Measurements from ENCODE around the gene POU3F1.
A peak's percentile ranks its signal among the peaks of the same experiment; 100 is the strongest.

Gene POU3F1

DNA sequence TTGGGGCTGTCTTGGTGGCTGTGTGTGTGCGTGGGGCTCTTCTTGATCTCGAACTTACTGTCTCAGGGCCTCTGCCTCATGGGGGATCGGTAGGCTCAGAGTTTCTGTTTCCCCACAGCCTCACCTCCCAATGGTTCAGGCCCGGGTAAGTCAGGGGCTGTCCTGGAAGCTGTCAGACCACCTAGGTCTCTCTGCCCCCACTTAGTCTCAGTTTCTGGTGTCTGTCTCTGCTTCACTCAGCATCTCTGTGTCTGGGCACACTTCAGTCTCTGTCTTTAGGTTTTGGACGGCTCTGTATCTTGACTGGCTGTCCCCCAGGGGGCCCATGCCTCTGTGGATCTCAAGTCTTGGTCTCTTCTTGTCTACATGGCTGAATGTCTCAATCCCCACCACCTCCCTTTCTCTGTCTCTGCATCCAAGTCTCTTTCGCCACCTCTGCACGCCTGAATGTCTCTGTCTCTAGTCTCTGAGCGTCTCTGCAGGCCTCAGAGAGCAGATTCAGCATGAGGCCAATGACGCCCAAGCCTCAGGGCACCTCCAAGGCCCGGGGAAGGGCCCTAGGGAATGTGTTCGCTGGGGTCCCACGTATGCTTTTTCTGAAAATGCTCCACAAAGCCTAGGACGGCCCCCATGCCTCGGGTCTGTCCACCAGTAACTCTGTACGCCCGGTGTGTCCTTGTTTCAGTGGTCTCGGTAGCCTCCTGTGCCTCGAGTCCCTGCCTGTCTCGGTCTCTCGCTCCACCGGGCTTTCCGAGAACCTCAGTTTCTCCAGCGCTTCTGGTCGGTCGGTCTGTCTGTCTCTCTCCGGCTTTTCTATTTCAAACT, 42.1 kb downstream of the POU3F1 start (continued):
- TF ChIP-seq, protein P1, sequence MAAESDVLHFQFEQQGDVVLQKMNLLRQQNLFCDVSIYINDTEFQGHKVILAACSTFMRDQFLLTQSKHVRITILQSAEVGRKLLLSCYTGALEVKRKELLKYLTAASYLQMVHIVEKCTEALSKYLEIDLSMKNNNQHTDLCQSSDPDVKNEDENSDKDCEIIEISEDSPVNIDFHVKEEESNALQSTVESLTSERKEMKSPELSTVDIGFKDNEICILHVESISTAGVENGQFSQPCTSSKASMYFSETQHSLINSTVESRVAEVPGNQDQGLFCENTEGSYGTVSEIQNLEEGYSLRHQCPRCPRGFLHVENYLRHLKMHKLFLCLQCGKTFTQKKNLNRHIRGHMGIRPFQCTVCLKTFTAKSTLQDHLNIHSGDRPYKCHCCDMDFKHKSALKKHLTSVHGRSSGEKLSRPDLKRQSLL (tag by site-specific recombination; IDR thresholded peaks at IDR 0.05): no peak
- TF ChIP-seq ZNF184 (tag by site-specific recombination; IDR thresholded peaks at IDR 0.05) (no peak), ZNF530 (tag by site-specific recombination; IDR thresholded peaks at IDR 0.05; ENCODE audit: low read depth) (no peak), REPIN1 (tag by site-specific recombination; IDR thresholded peaks at IDR 0.05; ENCODE audit: low read depth) (no peak), OVOL3 (tag by site-specific recombination; IDR thresholded peaks at IDR 0.05) (no peak), ZNF529 (tag by site-specific recombination; IDR thresholded peaks at IDR 0.05; ENCODE audit: insufficient replicate concordance) (no peak), GLI2 (tag by site-specific recombination; IDR thresholded peaks at IDR 0.05; ENCODE audit: borderline replicate concordance, low read depth) (no peak), ZNF571 (tag by site-specific recombination; IDR thresholded peaks at IDR 0.05) (no peak), ZNF624 (tag by site-specific recombination; IDR thresholded peaks at IDR 0.05) (no peak), KLF9 (tag by site-specific recombination; IDR thresholded peaks at IDR 0.05; ENCODE audit: low read depth) (no peak), ZBTB7A (tag by site-specific recombination; IDR thresholded peaks at IDR 0.05; ENCODE audit: low read depth) (0 out of 2 replicates have a peak, but pooled peaks have one; percentile 15), BCL11A (tag by site-specific recombination; IDR thresholded peaks at IDR 0.05; ENCODE audit: low read depth) (no peak), ZNF585B (tag by site-specific recombination; IDR thresholded peaks at IDR 0.05) (no peak; the same call in none of the 2 replicates), ZEB2 (tag by site-specific recombination; IDR thresholded peaks at IDR 0.05) (0 out of 2 replicates have a peak, but pooled peaks have one; percentile 27), ZNF621 (tag by site-specific recombination; IDR thresholded peaks at IDR 0.05) (no peak), ZFP69B (tag by site-specific recombination; IDR thresholded peaks at IDR 0.05) (no peak), ZNF248 (tag by site-specific recombination; IDR thresholded peaks at IDR 0.05) (no peak), ZNF223 (tag by site-specific recombination; IDR thresholded peaks at IDR 0.05) (no peak), RBAK (tag by site-specific recombination; IDR thresholded peaks at IDR 0.05) (no peak), ZNF549 (tag by site-specific recombination; IDR thresholded peaks at IDR 0.05) (no peak), PRDM1 (tag by site-specific recombination; IDR thresholded peaks at IDR 0.05) (no peak), ZNF423 (tag by site-specific recombination; IDR thresholded peaks at IDR 0.05) (no peak), ZNF830 (tag by site-specific recombination; IDR thresholded peaks at IDR 0.05; ENCODE audit: low read depth) (no peak)
- TF ChIP-seq, protein P2, sequence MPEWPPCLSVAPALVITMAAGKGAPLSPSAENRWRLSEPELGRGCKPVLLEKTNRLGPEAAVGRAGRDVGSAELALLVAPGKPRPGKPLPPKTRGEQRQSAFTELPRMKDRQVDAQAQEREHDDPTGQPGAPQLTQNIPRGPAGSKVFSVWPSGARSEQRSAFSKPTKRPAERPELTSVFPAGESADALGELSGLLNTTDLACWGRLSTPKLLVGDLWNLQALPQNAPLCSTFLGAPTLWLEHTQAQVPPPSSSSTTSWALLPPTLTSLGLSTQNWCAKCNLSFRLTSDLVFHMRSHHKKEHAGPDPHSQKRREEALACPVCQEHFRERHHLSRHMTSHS (tag by site-specific recombination; IDR thresholded peaks at IDR 0.05): no peak
- TF ChIP-seq, protein P3, sequence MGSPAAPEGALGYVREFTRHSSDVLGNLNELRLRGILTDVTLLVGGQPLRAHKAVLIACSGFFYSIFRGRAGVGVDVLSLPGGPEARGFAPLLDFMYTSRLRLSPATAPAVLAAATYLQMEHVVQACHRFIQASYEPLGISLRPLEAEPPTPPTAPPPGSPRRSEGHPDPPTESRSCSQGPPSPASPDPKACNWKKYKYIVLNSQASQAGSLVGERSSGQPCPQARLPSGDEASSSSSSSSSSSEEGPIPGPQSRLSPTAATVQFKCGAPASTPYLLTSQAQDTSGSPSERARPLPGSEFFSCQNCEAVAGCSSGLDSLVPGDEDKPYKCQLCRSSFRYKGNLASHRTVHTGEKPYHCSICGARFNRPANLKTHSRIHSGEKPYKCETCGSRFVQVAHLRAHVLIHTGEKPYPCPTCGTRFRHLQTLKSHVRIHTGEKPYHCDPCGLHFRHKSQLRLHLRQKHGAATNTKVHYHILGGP (tag by site-specific recombination; IDR thresholded peaks at IDR 0.05): no peak
- TF ChIP-seq, protein P4, sequence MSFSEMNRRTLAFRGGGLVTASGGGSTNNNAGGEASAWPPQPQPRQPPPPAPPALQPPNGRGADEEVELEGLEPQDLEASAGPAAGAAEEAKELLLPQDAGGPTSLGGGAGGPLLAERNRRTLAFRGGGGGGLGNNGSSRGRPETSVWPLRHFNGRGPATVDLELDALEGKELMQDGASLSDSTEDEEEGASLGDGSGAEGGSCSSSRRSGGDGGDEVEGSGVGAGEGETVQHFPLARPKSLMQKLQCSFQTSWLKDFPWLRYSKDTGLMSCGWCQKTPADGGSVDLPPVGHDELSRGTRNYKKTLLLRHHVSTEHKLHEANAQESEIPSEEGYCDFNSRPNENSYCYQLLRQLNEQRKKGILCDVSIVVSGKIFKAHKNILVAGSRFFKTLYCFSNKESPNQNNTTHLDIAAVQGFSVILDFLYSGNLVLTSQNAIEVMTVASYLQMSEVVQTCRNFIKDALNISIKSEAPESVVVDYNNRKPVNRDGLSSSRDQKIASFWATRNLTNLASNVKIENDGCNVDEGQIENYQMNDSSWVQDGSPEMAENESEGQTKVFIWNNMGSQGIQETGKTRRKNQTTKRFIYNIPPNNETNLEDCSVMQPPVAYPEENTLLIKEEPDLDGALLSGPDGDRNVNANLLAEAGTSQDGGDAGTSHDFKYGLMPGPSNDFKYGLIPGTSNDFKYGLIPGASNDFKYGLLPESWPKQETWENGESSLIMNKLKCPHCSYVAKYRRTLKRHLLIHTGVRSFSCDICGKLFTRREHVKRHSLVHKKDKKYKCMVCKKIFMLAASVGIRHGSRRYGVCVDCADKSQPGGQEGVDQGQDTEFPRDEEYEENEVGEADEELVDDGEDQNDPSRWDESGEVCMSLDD (tag by site-specific recombination; IDR thresholded peaks at IDR 0.05): no peak
- TF ChIP-seq, protein P5, sequence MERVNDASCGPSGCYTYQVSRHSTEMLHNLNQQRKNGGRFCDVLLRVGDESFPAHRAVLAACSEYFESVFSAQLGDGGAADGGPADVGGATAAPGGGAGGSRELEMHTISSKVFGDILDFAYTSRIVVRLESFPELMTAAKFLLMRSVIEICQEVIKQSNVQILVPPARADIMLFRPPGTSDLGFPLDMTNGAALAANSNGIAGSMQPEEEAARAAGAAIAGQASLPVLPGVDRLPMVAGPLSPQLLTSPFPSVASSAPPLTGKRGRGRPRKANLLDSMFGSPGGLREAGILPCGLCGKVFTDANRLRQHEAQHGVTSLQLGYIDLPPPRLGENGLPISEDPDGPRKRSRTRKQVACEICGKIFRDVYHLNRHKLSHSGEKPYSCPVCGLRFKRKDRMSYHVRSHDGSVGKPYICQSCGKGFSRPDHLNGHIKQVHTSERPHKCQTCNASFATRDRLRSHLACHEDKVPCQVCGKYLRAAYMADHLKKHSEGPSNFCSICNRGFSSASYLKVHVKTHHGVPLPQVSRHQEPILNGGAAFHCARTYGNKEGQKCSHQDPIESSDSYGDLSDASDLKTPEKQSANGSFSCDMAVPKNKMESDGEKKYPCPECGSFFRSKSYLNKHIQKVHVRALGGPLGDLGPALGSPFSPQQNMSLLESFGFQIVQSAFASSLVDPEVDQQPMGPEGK (tag by site-specific recombination; IDR thresholded peaks at IDR 0.05): peak; percentile 54; the same call in 1 of the 2 replicates
- TF ChIP-seq, protein P6, sequence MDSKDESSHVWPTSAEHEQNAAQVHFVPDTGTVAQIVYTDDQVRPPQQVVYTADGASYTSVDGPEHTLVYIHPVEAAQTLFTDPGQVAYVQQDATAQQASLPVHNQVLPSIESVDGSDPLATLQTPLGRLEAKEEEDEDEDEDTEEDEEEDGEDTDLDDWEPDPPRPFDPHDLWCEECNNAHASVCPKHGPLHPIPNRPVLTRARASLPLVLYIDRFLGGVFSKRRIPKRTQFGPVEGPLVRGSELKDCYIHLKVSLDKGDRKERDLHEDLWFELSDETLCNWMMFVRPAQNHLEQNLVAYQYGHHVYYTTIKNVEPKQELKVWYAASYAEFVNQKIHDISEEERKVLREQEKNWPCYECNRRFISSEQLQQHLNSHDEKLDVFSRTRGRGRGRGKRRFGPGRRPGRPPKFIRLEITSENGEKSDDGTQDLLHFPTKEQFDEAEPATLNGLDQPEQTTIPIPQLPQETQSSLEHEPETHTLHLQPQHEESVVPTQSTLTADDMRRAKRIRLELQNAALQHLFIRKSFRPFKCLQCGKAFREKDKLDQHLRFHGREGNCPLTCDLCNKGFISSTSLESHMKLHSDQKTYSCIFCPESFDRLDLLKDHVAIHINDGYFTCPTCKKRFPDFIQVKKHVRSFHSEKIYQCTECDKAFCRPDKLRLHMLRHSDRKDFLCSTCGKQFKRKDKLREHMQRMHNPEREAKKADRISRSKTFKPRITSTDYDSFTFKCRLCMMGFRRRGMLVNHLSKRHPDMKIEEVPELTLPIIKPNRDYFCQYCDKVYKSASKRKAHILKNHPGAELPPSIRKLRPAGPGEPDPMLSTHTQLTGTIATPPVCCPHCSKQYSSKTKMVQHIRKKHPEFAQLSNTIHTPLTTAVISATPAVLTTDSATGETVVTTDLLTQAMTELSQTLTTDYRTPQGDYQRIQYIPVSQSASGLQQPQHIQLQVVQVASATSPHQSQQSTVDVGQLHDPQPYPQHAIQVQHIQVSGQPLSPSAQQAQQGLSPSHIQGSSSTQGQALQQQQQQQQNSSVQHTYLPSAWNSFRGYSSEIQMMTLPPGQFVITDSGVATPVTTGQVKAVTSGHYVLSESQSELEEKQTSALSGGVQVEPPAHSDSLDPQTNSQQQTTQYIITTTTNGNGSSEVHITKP (tag by site-specific recombination; IDR thresholded peaks at IDR 0.05): peak; percentile 94
